ENCODE measurements around the gene PBX4.

The PBX4 gene

DNA sequence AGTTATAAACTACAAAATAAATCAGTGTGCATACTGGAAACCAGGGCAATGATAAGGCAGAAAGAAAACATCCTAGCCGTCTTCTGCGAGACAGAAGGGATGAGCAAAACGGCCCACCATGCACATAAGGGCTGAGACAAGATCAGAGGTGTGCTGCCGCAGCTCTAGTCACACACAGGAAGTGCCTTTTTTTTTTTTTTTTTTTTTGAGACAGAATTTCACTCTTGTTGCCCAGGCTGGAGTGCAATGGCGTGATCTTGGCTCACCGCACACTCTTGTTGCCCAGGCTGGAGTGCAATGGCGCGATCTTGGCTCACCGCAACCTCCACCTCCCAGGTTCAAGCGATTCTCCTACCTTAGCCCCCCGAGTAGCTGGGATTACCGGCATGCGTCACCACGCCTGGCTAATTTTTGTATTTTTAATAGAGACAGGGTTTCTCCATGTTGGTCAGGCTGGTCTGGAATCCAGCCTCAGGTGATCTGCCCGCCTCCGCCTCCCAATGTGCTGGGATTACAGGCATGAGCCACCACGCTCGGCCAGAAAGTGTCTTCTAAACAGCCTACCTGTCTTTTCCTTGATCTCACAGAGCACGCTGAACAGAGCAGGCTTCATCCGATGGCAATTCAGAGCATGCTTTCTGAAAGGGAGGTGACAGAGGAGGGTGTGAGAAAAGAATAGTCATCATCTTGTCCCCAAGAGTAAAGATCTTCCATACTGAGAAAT, 19.6 kb downstream of the PBX4 start:
- peak overlapping the region; percentile 23 for H3K4me3 ChIP-seq (ENCODE audit: low read length)
- DNase-seq (ENCODE audit: low read depth, low spot score) = peak; percentile 81

GRCh38 chr19:19597809-19598306, 20.6 kb downstream of the PBX4 start:
- H3K4me3 ChIP-seq (ENCODE audit: low read length) = no peak overlapping the region
- DNase-seq (ENCODE audit: low read depth, low spot score) = no peak

GRCh38 chr19:19595171-19595701, 23.3 kb downstream of the PBX4 start:
- DNase-seq (ENCODE audit: low read depth, low spot score) = no peak
- H3K4me3 ChIP-seq (ENCODE audit: low read length) = no peak overlapping the region

GRCh38 chr19:19594381-19594780, 24.1 kb downstream of the PBX4 start:
- DNase-seq (ENCODE audit: low read depth, low spot score) = no peak
- no peak overlapping the region for H3K4me3 ChIP-seq (ENCODE audit: low read length)

DNA sequence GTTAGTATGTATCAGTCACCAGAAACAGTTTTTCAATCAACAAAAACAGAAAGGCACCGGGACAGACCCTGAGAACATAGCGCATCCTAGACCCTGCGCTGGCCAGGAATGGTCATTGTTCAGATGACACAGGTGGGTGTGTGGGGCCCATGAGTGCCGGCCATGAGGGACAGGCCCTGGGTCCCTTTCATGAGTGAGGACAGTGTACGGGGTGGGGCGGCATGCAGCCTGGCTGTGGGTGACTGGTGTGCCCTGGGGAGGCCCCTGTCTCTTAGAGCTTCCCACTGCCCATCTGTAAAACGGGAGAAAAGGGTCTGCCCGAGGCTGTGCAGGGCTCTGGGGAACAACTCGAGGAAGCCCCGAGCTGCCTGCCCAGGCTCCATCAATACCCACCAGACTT, 25.8 kb downstream of the PBX4 start:
- DNase-seq (ENCODE audit: low read depth, low spot score) = no peak
- H3K4me3 ChIP-seq (ENCODE audit: low read length) = no peak overlapping the region

- DNase-seq (ENCODE audit: low read depth, low spot score) = no peak
Observed at GRCh38 chr19:19591133-19591825, 27.2 kb downstream of the PBX4 start.

DNA sequence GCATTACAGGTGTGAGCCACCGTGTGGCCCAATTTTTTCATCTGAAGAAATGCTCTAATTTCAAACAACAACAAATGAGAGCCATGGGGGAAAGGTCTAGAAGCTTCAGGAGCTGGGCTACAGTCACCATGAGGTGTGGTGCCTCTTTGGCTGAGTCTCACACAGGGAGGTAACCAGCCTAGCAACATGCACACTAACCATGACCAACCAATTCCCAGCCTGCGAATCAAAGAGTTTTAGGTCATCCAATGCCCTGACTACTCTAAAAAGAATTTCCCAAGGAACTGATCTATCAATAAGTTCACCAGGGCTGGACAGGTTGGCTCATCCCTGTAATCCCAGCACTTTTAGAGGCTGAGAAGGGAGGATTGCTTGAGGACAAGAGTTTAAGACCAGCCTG, 29.9 kb downstream of the PBX4 start:
- no peak overlapping the region for H3K4me3 ChIP-seq (ENCODE audit: low read length)
- DNase-seq (ENCODE audit: low read depth, low spot score) = no peak

More at GRCh38 chr19:19591133-19591825, 27.2 kb downstream of the PBX4 start:
- H3K4me3 ChIP-seq (ENCODE audit: low read length) = no peak overlapping the region

DNA sequence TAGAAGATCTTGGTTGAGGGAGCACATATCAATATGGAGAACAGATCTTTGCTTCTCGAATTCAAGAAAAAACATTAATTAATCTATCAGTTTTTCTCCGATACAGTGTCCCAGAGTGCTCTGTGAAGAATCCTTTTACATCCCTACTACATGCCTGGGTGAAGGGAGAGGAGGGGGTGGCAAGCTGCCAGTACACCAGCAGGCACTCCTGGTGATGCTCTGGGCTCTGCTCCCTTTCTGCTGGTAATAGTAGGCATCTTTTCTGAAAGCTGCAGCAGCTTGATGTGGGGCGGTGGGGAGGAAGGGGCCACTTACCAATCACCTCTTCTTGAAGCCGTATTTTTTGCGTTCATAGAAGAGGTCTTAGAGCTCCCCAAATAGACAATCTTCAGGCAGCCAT, 30.7 kb downstream of the PBX4 start:
- no peak for DNase-seq (ENCODE audit: low read depth, low spot score)
- no peak overlapping the region for H3K4me3 ChIP-seq (ENCODE audit: low read length)

- no peak for DNase-seq (ENCODE audit: low read depth, low spot score)
- no peak overlapping the region for H3K4me3 ChIP-seq (ENCODE audit: low read length)
Observed at GRCh38 chr19:19584356-19584755, 34.1 kb downstream of the PBX4 start.

DNA sequence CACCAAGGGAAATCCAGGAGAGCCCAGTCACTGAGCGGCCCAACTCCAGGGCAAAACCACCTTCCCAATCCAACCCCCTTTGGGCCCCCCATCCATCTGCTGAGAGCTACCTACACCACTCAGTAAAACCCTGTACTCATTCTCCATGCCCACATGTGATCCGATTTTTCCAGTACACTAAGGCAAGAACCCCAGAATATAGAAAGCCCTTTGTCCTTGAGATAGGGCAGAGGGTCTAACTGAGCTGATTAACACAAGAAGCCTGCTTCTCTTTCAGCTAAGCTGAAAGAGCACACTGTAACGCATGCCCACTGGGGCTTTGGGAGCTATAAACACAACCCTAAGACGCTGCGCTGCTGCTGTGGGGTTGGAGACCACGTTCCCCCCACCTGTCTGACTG, 36.0 kb downstream of the PBX4 start:
- H3K4me3 ChIP-seq (ENCODE audit: low read length) = no peak overlapping the region
- DNase-seq (ENCODE audit: low read depth, low spot score) = no peak

GRCh38 chr19:19581391-19581790, 37.1 kb downstream of the PBX4 start:
- H3K4me3 ChIP-seq (ENCODE audit: low read length) = no peak overlapping the region
- no peak for DNase-seq (ENCODE audit: low read depth, low spot score)

DNA sequence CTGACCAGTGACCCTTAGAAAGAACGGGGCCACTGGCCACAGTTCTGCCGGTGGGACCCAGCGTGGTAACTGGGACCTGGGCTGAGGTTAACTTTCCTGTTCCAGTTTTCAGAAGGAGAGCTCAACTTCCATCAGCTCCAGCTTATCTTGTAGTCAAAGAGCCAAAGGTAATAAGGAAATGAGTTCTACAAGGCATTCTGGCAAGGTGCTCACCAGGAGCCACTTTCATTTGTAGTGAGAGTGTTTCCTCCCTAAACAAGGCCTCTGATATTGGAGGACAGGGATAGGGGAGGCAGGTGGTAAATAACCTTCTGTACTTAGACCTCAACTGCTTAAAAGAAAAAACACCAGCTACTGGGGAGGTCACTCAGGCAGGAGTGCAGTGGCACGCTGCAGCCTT, 38.1 kb downstream of the PBX4 start:
- DNase-seq (ENCODE audit: low read depth, low spot score) = no peak
- H3K4me3 ChIP-seq (ENCODE audit: low read length) = no peak overlapping the region

GRCh38 chr19:19579533-19580361, 38.7 kb downstream of the PBX4 start:
- H3K4me3 ChIP-seq (ENCODE audit: low read length) = no peak overlapping the region
- no peak for DNase-seq (ENCODE audit: low read depth, low spot score)

GRCh38 chr19:19578252-19578651, 40.2 kb downstream of the PBX4 start:
- no peak for DNase-seq (ENCODE audit: low read depth, low spot score)

DNA sequence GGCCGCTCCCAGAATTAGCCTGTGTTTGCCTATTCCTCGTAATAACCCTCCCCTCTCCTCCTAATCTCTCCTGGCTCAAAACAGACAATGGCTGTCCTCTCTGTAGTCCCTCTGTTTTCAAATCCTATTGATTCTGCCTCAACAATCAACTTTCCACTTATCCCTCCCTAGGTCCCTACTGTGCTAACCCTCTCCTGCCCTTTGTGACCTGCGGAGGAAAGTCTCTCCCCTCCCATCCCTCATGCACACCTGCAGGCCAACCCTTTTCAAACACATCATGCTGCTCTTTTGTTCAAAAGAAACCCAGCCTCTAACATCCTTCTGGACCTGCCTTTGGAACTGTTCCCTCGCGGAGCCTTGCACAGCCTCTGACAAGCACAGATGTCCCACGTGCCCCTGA, 43.1 kb downstream of the PBX4 start:
- DNase-seq (ENCODE audit: low read depth, low spot score) = no peak
- no peak overlapping the region for H3K4me3 ChIP-seq (ENCODE audit: low read length)

More at GRCh38 chr19:19578252-19578651, 40.2 kb downstream of the PBX4 start:
- H3K4me3 ChIP-seq (ENCODE audit: low read length) = no peak overlapping the region

DNA sequence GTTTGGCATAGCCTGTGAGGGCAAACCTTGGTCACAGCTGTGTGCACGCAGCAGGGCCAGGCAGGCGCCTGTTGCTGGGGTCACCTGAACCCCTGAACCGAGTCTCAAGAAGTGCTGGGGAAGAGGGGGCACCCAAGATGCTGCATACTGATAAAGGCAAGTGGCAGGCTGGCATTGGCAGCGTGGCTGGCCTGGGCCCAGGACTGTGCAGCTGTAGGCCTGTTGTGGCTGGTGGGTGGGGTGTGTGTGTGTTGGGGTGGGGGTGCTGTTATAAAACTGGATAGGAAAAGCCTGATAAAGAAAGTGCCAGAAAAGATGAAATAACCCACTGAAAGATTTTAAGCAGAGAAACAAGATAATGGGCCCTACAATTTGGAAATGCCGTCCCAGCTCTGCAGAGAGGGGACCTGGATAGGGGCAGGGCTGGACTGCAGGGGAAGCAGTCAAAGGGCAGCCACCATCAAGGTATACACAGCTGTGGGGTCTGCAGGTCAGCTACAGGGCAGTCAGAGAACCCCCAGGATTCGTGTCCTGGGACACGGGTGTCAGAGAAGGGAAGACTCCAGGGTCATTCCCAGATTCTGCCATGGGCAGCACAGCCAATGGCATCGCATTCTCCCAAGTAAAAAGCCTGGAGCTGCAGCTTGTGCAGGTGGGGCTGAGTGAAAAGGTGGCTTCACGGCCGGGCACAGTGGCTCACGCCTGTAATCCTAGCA, 47.3 kb downstream of the PBX4 start:
- H3K4me3 ChIP-seq (ENCODE audit: low read length) = no peak overlapping the region
- DNase-seq (ENCODE audit: low read depth, low spot score) = no peak

GRCh38 chr19:19570571-19570970, 47.9 kb downstream of the PBX4 start:
- DNase-seq (ENCODE audit: low read depth, low spot score) = no peak
- H3K4me3 ChIP-seq (ENCODE audit: low read length) = no peak overlapping the region

DNA sequence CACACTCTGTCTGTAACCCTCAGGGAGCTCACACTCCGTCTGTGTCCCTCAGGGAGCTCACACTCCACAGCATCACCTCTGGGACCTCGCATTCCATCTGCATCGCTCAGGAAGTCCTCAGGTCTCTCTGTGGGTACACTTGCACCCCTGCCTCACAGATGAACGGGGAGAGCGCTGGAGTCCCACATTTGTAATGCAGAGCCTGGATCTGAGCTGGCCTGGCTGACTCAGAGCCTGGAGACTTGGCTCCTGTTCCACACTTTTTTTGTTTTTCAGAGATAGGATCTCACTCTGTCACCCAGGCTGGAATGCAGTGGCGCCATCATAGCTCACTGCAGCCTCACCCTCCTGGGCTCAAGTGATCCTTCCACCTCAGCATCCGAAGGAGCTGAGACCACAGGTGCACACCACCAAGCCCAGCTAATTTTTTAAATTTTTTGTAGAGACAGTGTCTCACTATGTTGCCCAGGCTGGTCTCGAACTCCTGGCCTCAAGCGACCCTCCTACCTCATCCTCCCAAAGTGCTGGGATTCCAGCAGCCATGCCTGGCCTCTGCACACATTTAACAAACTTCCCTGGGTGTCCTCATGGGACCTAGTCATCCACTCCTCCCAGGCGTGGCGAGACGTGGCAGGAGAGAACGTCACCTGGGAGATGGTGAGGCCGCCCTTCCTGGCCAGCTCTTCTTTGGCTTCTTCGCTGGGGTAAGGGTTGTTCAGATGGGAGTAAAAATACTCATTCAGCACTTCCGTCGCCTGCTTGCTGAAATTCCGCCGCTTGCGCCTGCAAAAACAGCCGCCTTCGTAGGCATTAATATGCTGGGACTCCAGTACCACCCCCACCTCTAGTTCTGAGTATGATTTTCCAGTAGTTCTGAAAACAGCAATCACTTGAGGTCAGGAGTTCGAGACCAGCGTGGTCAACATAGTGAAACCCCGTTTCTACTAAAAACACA, 49.4 kb downstream of the PBX4 start:
- no peak for DNase-seq (ENCODE audit: low read depth, low spot score)
- no peak overlapping the region for H3K4me3 ChIP-seq (ENCODE audit: low read length)

Data from Jurkat, Clone E6-1 (cell line).